HG03103 (cell line): ENCODE measurements around the gene ATG101.

Experiments
- ATAC-seq: cut with Tn5 transposase; IDR thresholded peaks from one replicate; pipeline ENCODE4 v1.9.1; 2021; ENCODE audit warnings: low read depth; ENCODE audit not compliant: unreplicated experiment

Gene ATG101

GRCh38 chr12:52041695-52042123 is 28.1 kb upstream of the ATG101 start:
- ATAC-seq = no peak

- ATAC-seq = no peak
These were observed 26.9 kb upstream of the ATG101 start for GRCh38 chr12:52042706-52043385.

GRCh38 chr12:52043386-52044212 is 26.2 kb upstream of the ATG101 start:
- ATAC-seq = no peak

- no peak for ATAC-seq
These were observed 25.3 kb upstream of the ATG101 start for GRCh38 chr12:52044292-52044983.

GRCh38 chr12:52045794-52046199 is 24.0 kb upstream of the ATG101 start:
- ATAC-seq = no peak

GRCh38 chr12:52046859-52047258 is 22.9 kb upstream of the ATG101 start:
- ATAC-seq = no peak

- no peak for ATAC-seq
These were observed 20.5 kb upstream of the ATG101 start for GRCh38 chr12:52049286-52049685.

GRCh38 chr12:52049688-52050087 is 20.1 kb upstream of the ATG101 start:
- ATAC-seq = no peak

- no peak for ATAC-seq
These were observed 19.5 kb upstream of the ATG101 start for GRCh38 chr12:52050116-52050757.

- peak; percentile 60 for ATAC-seq
These were observed 18.8 kb upstream of the ATG101 start, which contains the start of gene NR4A1 for GRCh38 chr12:52050758-52051541. Gene NR4A1, plus strand, starts transcription at chr12:52051442. Its CDS starts 2,887 bp downstream, at chr12:52054329.

GRCh38 chr12:52052468-52053186 is 17.2 kb upstream of the ATG101 start:
- no peak for ATAC-seq

- ATAC-seq = no peak
These were observed 16.1 kb upstream of the ATG101 start for GRCh38 chr12:52053536-52054209.

- no peak for ATAC-seq
These were observed 15.4 kb upstream of the ATG101 start for GRCh38 chr12:52054231-52054832.

- no peak for ATAC-seq
These were observed 14.7 kb upstream of the ATG101 start for GRCh38 chr12:52054833-52055730.

GRCh38 chr12:52055731-52056711 is 13.8 kb upstream of the ATG101 start:
- no peak for ATAC-seq
